Endothelial cell (in vitro differentiated cells): Measurements from ENCODE around the gene FGD6. TPM values are rescaled to one million over a fixed set of nuclear protein-coding genes. Genes with fewer than 3 reads are reported as not detected.

Experiments
- DNase-seq: peaks from one replicate; pipeline ENCODE4 v3.0.0; 2021; ENCODE audit warnings: low spot score
- H3K27ac Mint-ChIP-seq: one replicate; pipeline ENCODE4 v1.8.0; 2021; ENCODE audit warnings: mixed read lengths, inconsistent platforms; ENCODE audit not compliant: unreplicated experiment
- H3K27me3 Mint-ChIP-seq: one replicate; pipeline ENCODE4 v1.8.0; 2021; ENCODE audit warnings: mild to moderate bottlenecking, moderate library complexity, mixed read lengths, inconsistent platforms; ENCODE audit not compliant: unreplicated experiment
- H3K36me3 Mint-ChIP-seq: one replicate; pipeline ENCODE4 v1.8.0; 2021; ENCODE audit warnings: mild to moderate bottlenecking, low read depth, mixed read lengths, inconsistent platforms; ENCODE audit not compliant: unreplicated experiment
- H3K4me1 Mint-ChIP-seq: one replicate; pipeline ENCODE4 v1.8.0; 2021; ENCODE audit warnings: mild to moderate bottlenecking, mixed read lengths, inconsistent platforms; ENCODE audit not compliant: unreplicated experiment
- H3K4me3 Mint-ChIP-seq: one replicate; pipeline ENCODE4 v1.8.0; 2021; ENCODE audit warnings: mild to moderate bottlenecking, mixed read lengths, inconsistent platforms; ENCODE audit not compliant: unreplicated experiment
- H3K9me3 Mint-ChIP-seq: one replicate; pipeline ENCODE4 v1.8.0; 2021; ENCODE audit warnings: mixed read lengths, inconsistent platforms; ENCODE audit not compliant: unreplicated experiment
- CTCF ChIP-seq: fragments of 200-600 bp; sonication (generic); IDR thresholded peaks from one replicate; pipeline ENCODE4 v1.5.0; 2021; ENCODE audit warnings: antibody characterized with exemption; ENCODE audit not compliant: unreplicated experiment
- total RNA-seq: library from RNA; stranded (reverse); fragmentation: NEBNext Ultra II Directional; extraction: Animal tissue kit (Norgen Biotek cat#: 25700); gene quantifications from one replicate; pipeline ENCODE4 v1.2.1, GENCODE V29; 2021; ENCODE audit not compliant: unreplicated experiment

The FGD6 gene
- total RNA-seq, 1 donor from 2014 or later: 35.4 TPM

- H3K4me3 Mint-ChIP-seq: no peak overlapping the region
- TF ChIP-seq CTCF: no peak
- H3K27ac Mint-ChIP-seq: no peak overlapping the region
Observed at GRCh38 chr12:95185854-95186253, 31.4 kb downstream of the FGD6 start.

GRCh38 chr12:95185072-95185471 lies 32.2 kb downstream of the FGD6 start:
- H3K27me3 Mint-ChIP-seq: peaks cover 3% of the 10 kb centered on the region

More at GRCh38 chr12:95185854-95186253, 31.4 kb downstream of the FGD6 start:
- no peaks in the 10 kb centered on the region for H3K9me3 Mint-ChIP-seq
- no peak for DNase-seq
- H3K36me3 Mint-ChIP-seq: peaks cover 5% of the 10 kb centered on the region
- peaks cover 3% of the 10 kb centered on the region for H3K27me3 Mint-ChIP-seq
- H3K4me1 Mint-ChIP-seq: peaks cover 13% of the 10 kb centered on the region

GRCh38 chr12:95184121-95184520 lies 33.1 kb downstream of the FGD6 start:
- H3K9me3 Mint-ChIP-seq: no peaks in the 10 kb centered on the region
- no peak overlapping the region for H3K4me3 Mint-ChIP-seq
- peaks cover 3% of the 10 kb centered on the region for H3K27me3 Mint-ChIP-seq
- H3K36me3 Mint-ChIP-seq: peaks cover 5% of the 10 kb centered on the region
- peaks cover 13% of the 10 kb centered on the region for H3K4me1 Mint-ChIP-seq
- DNase-seq: no peak
- TF ChIP-seq CTCF: no peak
- no peak overlapping the region for H3K27ac Mint-ChIP-seq

More at GRCh38 chr12:95185072-95185471, 32.2 kb downstream of the FGD6 start:
- TF ChIP-seq CTCF: no peak
- H3K9me3 Mint-ChIP-seq: no peaks in the 10 kb centered on the region
- no peak overlapping the region for H3K4me3 Mint-ChIP-seq
- H3K36me3 Mint-ChIP-seq: peaks cover 5% of the 10 kb centered on the region
- DNase-seq: no peak
- H3K4me1 Mint-ChIP-seq: peaks cover 13% of the 10 kb centered on the region
- H3K27ac Mint-ChIP-seq: no peak overlapping the region

- peaks cover 5% of the 10 kb centered on the region for H3K36me3 Mint-ChIP-seq
- H3K9me3 Mint-ChIP-seq: no peaks in the 10 kb centered on the region
- TF ChIP-seq CTCF: no peak
- no peak overlapping the region for H3K27ac Mint-ChIP-seq
- peaks cover under 1% of the 10 kb centered on the region for H3K27me3 Mint-ChIP-seq
- no peak overlapping the region for H3K4me3 Mint-ChIP-seq
- peaks cover 4% of the 10 kb centered on the region for H3K4me1 Mint-ChIP-seq
- DNase-seq: no peak
Observed at GRCh38 chr12:95182868-95183415, 34.3 kb downstream of the FGD6 start.

- Mint-ChIP-seq H3K27ac (no peak overlapping the region), H3K4me3 (no peak overlapping the region), H3K36me3 (peaks cover 5% of the 10 kb centered on the region), H3K27me3 (no peaks in the 10 kb centered on the region), H3K9me3 (no peaks in the 10 kb centered on the region), H3K4me1 (peaks cover 13% of the 10 kb centered on the region)
- DNase-seq: no peak
- TF ChIP-seq CTCF: no peak
Observed at GRCh38 chr12:95181103-95181502, 36.2 kb downstream of the FGD6 start.
